ENCODE measurements around the gene EIF3J.

DNA sequence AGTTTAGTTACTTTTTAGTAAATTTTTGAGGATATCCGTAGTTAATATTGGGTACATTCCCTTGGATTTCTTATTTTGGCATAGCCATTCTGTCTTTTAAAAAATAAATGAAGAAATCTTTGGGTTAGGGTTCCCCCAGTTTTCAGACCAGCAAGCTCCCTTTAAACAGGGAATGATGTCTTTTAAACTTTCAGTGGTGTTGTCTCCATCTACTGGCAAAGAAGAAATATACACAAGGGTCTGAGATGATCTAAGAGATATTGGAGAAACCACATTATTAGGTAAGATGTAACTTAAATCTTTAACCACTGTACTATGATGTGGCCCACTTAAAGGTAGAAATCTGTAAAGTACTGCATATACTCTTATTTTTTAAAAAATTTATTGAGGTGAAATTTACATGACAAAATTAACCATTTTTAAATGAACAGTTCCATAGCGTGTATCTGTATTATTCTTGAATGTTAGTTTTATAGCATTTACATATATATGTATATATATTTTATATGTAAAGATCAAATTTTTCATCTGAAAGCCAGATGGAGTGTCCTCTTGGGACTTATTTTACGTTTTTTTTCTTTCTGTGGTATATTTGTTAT, 35.1 kb upstream of the EIF3J start:
- TF ChIP-seq, protein P1, sequence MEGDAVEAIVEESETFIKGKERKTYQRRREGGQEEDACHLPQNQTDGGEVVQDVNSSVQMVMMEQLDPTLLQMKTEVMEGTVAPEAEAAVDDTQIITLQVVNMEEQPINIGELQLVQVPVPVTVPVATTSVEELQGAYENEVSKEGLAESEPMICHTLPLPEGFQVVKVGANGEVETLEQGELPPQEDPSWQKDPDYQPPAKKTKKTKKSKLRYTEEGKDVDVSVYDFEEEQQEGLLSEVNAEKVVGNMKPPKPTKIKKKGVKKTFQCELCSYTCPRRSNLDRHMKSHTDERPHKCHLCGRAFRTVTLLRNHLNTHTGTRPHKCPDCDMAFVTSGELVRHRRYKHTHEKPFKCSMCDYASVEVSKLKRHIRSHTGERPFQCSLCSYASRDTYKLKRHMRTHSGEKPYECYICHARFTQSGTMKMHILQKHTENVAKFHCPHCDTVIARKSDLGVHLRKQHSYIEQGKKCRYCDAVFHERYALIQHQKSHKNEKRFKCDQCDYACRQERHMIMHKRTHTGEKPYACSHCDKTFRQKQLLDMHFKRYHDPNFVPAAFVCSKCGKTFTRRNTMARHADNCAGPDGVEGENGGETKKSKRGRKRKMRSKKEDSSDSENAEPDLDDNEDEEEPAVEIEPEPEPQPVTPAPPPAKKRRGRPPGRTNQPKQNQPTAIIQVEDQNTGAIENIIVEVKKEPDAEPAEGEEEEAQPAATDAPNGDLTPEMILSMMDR (conservative IDR thresholded peaks at IDR 0.05; ENCODE audit: low read depth, low read length), result peak; percentile 78
- no peak for TF ChIP-seq EZH2phosphoT487 (IDR thresholded peaks at IDR 0.05; ENCODE audit: borderline replicate concordance, low read length)
- no peak for TF ChIP-seq EZH2 (IDR thresholded peaks at IDR 0.05; ENCODE audit: low read length, unreplicated experiment)

All from PC-3 (cell line).